IMR-90 (cell line): Measurements from ENCODE around the gene HSD3B1.

ENCODE experiments used
- BHLHE40 ChIP-seq: fragments of 150-350 bp; IDR thresholded peaks from 2 replicates; pipeline ENCODE4 v1.6.1; 2016; ENCODE audit warnings: mild to moderate bottlenecking, low read depth, low read length
- CEBPB ChIP-seq: IDR thresholded peaks from 2 replicates; pipeline ENCODE4 v1.6.1; 2012; ENCODE audit warnings: low read depth, low read length, improper control_type of control experiment
- CTCF ChIP-seq: conservative IDR thresholded peaks from 2 replicates; pipeline ENCODE4 v1.5.1; 2012; ENCODE audit warnings: mild to moderate bottlenecking, low read depth, low read length, improper control_type of control experiment
- ELK1 ChIP-seq: fragments of 150-350 bp; IDR thresholded peaks from 2 replicates; pipeline ENCODE4 v1.6.1; 2016; ENCODE audit warnings: low read depth, mild to moderate bottlenecking, low read length, moderate library complexity, borderline replicate concordance
- MAFK ChIP-seq: IDR thresholded peaks from 2 replicates; pipeline ENCODE4 v1.6.1; 2012; ENCODE audit warnings: low read depth, low read length, improper control_type of control experiment
- MXI1 ChIP-seq: IDR thresholded peaks from 2 replicates; pipeline ENCODE4 v1.6.1; 2012; ENCODE audit warnings: low read depth, mild to moderate bottlenecking, low read length, moderate library complexity, borderline replicate concordance
- NFE2L2 ChIP-seq: fragments of 150-350 bp; IDR thresholded peaks from 2 replicates; pipeline ENCODE4 v1.6.1; 2016; ENCODE audit warnings: low read depth, mild to moderate bottlenecking, low read length
- POLR2A ChIP-seq: IDR thresholded peaks from 2 replicates; pipeline ENCODE4 v1.6.1; 2012; ENCODE audit warnings: mild to moderate bottlenecking, low read depth, low read length
- RAD21 ChIP-seq: IDR thresholded peaks from 2 replicates; pipeline ENCODE4 v1.6.1; 2012; ENCODE audit warnings: low read length, improper control_type of control experiment
- RCOR1 ChIP-seq: IDR thresholded peaks from 2 replicates; pipeline ENCODE4 v1.6.1; 2012; ENCODE audit warnings: mild to moderate bottlenecking, low read length, improper control_type of control experiment; ENCODE audit not compliant: insufficient replicate concordance
- RFX5 ChIP-seq: IDR thresholded peaks from 2 replicates; pipeline ENCODE4 v1.8.0; 2012; ENCODE audit warnings: low read depth, mild to moderate bottlenecking, low read length, moderate library complexity
- SMC3 ChIP-seq: fragments of 150-350 bp; IDR thresholded peaks from 2 replicates; pipeline ENCODE4 v1.6.1; 2016; ENCODE audit warnings: low read depth, mild to moderate bottlenecking, antibody characterized with exemption, low read length, moderate library complexity
- USF2 ChIP-seq: fragments of 150-350 bp; IDR thresholded peaks from 2 replicates; pipeline ENCODE4 v1.6.1; 2017; ENCODE audit warnings: mild to moderate bottlenecking, antibody characterized with exemption, low read length, low read depth

- TF ChIP-seq CTCF, result no peak
- no peak for TF ChIP-seq BHLHE40
- TF ChIP-seq POLR2A, result no peak
- no peak for TF ChIP-seq ELK1
- no peak for TF ChIP-seq SMC3
- no peak for TF ChIP-seq RCOR1
- no peak for TF ChIP-seq CEBPB
- TF ChIP-seq MAFK, result no peak
- no peak for TF ChIP-seq USF2
- no peak for TF ChIP-seq NFE2L2
- TF ChIP-seq RAD21, result no peak
- no peak for TF ChIP-seq MXI1
- no peak for TF ChIP-seq RFX5
Observed at GRCh38 chr1:119546641-119547040, 39.6 kb downstream of the HSD3B1 start.
